HG03159 (cell line): Measurements from ENCODE around the gene OR10A5.
"Not testable (repeated sequence)": the region's sequence is repeated elsewhere in the genome, so short reads cannot be mapped to it uniquely, and the experiment has no call there.

Experiments
- ATAC-seq: cut with Tn5 transposase; IDR thresholded peaks from one replicate; pipeline ENCODE4 v1.9.1; 2021; ENCODE audit warnings: mild to moderate bottlenecking, moderate library complexity; ENCODE audit not compliant: unreplicated experiment

OR10A5 gene, protein sequence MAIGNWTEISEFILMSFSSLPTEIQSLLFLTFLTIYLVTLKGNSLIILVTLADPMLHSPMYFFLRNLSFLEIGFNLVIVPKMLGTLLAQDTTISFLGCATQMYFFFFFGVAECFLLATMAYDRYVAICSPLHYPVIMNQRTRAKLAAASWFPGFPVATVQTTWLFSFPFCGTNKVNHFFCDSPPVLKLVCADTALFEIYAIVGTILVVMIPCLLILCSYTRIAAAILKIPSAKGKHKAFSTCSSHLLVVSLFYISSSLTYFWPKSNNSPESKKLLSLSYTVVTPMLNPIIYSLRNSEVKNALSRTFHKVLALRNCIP

DNA sequence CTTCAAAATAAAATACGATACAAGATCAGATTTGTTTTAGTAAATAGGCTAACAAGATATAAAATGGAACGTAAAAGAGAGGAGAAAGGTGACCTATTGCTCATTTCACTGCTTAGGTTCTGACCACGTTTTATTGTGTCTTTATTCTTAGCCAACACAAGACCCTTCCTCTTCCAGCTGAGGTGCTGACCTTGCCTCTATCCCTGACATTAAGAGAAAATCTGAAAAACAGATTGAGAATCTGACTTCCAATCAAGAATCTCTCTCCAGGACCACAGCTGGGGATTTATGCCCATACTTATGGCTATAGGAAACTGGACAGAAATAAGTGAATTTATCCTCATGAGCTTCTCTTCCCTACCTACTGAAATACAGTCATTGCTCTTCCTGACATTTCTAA, at the start of gene OR10A5:
TSS of gene OR10A5 (plus strand) at position 301 of the 400 bp plus-strand sequence. CDS start at position 301, 0 bp downstream.
- no peak for ATAC-seq

DNA sequence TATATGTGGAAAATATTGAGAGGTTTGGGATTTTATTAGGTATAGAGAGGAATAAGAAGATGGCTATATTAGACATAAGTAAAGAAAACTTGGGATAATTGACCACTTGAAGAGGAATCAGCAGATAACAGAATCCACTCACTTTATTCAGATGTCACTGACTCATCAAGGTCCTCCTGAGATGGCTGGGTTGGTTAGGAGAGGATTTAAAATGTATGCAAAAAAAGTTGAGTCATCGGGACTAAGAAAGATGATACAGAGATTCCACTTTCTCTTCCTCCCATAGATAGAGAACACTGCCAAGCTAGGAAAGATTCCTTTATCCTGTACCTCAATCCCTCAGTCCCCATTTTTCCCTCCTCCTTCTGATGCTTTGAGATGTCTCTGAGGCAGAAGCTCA, 46.1 kb upstream of the OR10A5 start, which contains the start of gene OR6A2:
TSS of gene OR6A2 (minus strand) at position 288 of the 400 bp plus-strand sequence. CDS start 3,981 bp downstream, outside the sequence.
- ATAC-seq: no peak

DNA sequence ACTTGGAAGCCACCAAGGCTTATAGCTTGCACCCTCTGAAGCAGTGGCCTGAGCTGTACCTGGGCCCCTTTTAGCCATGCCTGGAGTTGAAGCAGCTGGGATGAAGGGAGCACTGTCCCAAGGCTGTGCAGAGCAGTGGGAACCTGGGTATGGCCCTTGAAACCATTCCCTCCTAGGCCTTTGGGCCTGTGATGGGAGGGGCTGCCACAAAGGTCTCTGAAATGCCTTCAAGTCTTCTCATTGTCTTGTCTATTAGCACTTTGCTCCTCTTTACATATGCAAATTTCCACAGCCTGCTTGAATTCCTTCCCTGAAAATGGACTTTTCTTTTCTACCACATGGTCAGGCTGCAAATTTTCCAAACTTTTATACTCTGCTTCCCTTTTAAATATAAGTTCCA, 44.4 kb upstream of the OR10A5 start:
- not testable (repeated sequence) for ATAC-seq

DNA sequence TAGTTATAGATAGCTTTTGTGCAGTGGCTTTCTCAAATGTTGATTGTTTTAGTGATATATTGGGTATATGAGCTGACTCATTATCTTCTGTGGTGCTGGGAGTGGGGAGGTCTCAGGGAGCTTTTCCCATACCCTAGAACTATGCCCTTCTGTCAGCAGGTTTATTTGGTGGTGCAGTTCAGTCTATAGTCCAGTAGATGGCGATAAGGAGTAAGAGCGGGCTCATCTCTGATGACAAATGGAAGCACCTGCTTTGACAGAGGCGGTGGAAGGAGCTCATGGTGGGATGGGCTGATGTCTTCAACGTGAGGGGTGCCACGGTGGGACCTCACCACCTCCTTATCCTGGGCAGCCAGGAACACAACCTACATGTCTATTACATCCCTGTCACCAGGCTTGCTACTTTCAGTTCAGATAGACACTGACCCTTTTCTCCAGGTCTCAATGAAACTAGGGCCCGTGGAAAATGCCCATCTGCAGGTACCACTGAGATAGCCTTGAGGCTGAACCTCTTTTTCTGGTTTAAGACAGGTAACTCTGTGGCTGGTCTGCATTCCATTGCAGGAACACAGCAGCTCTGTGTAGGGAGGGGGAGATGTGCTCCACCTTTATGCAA, 33.0 kb upstream of the OR10A5 start:
- peak; percentile 95 for ATAC-seq

DNA sequence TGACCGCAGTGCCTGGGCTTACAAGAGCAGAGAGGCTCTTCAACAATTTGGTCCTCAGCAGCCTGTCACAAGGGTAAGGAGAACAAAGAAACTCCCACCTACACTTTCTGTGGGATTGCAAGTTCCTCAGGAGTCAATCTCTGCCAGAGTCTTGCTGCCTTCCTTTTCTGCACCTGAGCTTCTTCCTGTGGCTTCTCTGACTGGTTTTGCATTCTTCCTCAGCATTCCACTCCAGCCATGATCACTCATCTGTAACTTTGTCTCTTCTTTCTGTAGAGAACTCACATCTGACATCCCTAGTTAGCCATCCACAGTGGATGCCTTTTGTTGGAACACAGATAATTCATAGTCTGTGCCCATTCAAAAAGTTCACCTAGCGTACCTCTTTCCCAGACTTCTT, 31.8 kb upstream of the OR10A5 start:
- ATAC-seq: no peak

DNA sequence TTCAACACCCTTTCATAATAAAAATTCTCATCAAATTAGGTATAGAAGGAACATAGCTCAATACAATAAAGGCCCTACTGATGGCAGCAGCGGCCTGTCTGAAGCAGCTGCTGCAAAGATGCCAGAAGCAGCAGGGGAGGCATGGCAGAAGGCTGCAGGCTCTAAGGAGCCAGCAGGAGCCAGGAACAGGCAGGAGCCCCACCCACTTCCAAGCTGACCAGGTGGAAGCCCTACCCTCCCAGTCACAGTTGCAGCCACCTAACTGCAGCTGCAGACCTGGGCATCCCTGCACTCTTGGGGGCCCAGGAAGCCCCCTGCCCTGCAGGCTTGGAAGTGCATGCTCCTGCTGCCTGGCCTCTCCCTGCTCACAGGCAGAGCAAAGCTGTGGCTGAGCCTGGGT, 27.8 kb upstream of the OR10A5 start:
- no peak for ATAC-seq

DNA sequence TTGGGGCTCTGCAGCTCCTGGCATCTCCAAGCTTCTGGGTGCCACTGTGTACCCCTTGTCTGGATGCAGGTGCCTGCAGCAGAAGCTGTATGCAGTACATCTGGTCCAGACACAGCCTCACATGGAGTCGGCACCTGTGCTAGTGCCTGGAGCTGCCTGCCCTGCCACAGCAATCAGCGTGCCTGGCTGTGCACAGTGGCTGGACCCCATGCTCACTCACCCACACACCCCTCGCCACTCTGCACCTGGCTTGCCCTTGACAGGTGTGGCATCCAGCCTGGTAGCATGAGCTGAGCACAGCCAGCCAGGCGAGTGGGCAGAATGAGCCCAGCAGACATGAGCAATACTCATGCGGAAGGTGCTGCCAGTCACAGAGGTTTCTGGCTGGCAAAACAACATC, 26.5 kb upstream of the OR10A5 start:
- ATAC-seq: no peak

DNA sequence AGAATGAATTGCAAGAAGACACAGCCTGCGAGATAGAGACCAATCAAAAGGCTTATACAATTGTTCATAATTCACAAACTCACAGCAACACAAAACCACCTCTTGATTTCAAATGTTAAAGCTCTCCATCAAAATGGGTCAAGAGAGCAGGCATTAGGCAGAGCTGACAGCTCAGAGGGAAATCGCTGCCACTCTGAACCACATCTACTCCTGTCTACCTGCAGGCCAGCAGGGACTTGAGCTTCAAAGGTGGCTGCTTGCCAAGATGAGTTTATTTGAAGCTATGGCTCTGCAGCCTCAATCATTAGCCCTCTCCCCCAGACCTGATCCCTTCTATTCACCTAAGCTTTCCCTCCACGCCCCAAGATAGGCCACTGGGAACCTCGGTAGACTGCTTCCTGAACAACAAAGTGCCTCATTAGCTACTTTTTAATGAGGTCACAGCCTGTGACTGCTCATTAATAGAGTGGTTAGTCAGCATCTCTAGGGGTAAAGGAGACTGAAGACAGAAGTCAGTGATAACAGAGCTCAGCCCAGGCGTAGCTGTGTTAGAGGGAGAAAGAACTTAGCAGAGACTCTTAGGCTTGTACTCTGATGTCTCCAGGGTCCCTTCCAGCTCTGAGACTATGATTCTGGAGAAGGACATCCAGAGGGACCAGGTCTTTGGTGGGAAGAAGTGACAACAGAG, 21.2 kb upstream of the OR10A5 start:
- ATAC-seq: no peak

DNA sequence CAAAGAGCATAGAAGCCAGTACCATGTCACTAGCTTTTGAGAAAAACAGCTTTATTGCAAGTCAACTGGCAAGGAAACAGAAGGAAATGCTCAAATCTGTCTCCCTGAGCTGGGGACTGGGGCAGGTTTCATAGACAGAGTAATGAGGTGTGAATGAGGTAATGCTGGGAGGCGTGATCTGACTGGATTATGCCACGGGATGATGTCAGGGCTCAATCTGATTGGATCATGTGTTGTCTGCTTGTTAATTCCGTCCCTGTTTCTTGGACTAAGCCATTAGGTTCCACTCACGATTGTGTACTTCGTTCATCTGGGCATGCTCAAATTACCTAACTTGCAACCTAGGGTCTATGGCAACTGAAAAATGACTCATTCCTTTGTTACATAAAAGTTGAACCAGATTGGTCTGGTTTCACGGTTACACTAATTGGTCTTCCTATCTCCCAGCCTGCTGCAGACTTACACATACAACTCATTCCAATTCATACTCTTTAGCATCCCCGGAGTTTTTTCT, 20.2 kb upstream of the OR10A5 start:
- ATAC-seq: no peak

DNA sequence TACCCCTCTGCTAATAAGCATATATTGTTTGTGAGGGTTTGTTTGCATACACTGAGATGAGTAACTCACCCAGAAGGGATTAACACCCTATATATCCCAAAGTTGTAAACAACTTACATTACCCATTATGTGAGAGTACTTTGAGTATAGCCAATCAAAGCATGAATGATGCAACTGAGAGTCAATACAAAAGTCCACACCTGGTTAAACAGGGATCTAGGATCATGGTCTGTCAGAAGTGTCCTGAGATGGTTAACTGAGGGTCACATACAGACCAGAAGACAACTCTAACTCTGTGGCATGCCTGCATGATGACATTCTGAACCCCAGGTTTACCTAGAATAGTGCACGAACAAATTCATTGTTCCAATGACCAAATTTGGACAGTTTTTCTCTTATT, 17.4 kb upstream of the OR10A5 start:
- no peak for ATAC-seq

DNA sequence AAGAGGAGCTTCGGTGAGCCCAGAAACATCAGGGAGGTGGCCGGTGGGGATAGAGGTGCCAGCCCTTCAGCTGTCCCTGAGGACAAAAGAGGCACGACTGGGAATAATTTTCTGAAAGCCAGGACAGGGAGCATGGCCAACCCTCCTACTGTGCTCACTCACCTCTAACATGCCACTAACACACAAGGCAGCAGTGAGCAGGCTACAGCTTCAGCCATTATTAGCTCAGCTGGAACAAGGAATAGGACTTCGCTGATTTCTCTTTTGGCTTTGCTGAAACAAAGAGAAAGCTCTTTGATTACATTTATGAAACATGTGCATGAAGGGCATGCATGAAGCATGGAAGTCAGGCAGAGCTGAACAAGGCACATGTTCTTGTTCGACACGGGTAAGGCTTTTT, 12.1 kb upstream of the OR10A5 start:
- no peak for ATAC-seq

DNA sequence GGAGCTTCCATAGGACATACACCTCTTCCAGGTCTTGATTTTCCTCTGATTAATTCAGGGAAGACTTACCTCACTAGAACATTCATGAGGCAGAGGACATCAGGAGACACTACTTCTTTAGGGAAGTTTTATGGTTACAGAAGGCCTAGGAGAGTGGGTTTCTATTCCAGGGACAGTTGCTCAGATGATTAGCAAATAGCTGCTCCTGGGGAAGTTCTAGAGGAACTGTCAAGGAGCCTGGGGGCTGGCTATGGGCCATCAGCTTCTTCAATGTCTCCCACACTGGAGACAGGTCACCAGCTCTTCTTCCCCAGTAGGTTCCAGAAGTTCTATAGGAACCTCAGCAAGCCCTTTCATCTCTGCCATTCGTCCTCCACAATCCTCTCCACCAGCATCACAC, 11.5 kb upstream of the OR10A5 start:
- ATAC-seq: no peak

DNA sequence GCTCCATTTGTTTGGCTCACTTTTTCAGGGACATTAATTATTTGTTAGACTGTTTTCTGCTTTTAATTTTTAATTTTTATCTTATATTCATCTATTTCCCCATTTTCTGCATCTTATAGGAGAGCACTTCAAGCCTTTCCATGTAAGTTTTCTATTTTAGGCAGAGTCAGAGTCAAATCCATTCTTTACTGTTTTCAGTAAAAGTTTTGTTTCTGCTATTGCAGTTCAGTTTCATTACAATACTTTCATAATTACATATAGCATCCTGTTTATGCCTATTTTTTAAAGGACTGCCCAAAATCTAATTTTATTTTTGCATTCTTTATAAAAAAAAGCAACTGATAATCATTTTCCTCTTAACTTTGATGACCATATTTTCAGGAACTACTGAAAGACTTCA, 3.8 kb upstream of the OR10A5 start:
- ATAC-seq: no peak

DNA sequence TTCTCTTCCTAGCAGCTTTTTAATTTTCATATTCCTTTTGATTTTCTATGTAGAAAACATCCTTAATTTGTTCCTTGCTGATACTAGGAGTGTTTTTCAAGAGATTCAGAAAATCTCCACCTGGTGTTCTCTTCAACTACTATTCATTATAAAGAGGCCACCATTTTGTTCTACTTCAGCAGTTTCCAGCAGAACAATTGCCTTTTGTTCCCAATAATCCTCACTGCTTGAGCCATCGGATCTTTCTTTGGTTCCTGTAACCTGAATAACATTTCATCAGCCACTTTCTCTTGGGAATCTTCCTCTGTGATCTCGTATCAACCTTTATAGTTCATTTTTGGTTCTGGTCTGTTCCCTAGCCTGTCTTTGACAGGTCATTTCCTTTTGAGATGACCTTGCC, 1.8 kb upstream of the OR10A5 start:
- no peak for ATAC-seq

DNA sequence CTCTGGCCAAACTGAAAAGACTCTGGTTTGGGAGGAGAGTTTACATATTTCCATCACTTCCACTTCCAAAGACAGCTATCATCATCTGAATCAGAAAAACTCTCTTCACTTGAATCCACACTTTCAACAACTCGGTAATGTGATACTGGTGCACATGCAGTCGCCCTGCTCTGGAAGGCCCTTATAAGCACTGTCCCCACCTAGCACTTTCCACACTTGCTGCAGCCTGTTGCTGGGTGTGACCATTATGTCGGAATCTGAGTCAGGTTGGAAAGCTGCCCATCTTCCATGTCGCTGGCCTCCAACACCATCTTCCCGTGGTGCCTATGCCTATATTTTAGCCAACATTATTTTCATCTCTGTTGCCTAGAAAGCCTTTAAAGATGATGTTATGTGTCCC, 1.1 kb upstream of the OR10A5 start:
- no peak for ATAC-seq

DNA sequence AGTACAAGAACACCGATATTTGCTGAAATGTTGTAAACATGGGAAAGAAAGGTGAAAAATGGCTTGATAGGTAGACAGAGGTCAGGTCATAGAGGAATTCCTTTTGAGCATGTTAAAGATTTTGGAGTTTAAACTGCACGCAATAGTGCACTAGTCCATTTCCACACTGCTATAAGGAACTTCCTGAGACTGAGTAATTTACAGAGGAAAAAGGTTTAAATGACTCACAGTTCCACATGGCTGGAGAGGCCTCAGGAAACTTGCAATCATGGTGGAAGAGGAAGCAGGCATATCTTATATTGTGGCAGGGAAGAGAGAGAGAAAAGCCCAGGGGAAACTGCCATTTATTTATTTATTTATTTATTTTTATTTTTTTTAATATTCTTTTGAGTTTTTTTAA, 5.0 kb downstream of the OR10A5 start:
- ATAC-seq: no peak

DNA sequence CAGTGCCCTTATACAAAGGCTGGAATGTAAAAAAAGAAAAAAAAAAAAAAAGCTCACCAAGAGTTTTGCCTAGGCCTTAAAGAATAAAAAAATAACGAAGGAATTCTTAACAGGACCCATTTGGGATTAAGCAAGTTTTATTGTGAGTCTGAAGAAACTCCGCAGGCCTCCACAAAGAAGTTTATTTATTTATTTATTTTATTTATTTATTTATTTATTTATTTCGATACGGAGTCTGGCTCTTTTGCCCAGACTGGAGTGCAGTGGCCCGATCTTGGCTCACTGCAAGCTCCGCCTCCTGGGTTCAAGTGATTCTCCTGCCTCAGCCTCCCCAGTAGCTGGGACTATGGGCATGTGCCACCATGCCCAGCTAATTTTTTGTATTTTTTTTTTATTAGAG, 9.3 kb downstream of the OR10A5 start:
- ATAC-seq: not testable (repeated sequence)

DNA sequence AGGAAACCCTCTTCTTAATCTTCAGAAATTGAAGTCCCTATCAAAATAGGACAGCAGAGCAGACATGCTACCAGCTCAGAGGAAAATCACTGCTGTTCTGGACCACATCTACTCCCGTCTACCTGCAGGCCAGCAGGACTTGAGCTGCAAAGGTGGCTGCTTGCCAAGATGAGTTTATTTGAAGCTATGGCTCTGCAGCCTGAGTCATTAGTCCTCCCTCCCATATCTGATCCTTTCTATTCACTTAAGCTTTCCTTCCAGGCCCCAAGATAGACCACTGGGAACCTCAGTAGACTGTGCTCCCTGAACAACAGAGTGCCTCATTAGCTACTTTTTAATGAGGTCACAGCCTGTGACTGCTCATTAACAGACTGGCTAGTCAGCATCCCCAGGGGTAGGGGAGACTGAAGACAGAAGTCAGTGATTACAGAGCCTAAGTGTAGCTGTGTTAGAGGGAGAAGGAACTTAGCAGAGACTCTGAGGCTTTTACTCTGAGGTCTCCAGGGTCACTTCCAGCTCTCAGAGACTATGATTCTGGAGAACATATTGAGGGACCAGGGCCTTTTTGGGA, 10.6 kb downstream of the OR10A5 start:
- ATAC-seq: no peak

DNA sequence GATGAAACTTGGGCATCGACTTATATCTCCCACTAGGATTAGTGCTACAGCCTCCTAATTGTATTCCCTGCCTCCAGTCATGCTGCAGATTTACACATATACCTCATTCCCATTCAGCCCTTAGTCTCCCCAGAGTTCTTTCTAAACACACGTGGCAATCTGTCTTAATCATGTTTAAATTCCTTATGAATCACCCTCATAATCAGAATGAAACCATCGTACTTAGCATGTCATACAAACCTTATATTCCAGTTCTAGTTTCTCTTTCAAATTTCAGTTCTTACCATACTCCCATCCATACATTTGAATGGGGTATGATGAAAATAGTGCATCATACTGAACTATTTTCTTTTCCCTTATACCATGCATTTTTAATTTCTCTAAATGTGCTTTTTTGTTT, 11.4 kb downstream of the OR10A5 start:
- ATAC-seq: peak; percentile 72

DNA sequence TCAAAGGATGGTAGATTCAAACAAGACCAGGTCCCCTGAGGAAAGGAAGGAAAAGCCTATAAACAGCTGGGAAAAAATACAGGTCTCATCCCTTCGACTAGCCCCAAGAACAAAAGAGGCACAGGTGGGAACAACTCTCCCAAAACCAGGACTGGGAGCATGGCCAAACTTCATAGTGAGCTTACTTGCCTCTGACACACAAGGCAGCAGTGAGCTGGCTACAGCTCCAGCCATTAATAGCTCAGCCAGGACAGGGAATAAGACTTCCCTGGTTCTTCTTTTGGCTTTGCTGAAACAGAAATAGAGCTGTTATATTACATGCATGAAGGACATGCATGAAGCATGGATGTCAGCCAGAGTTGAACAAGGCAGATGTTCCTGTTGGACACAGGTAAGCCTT, 17.5 kb downstream of the OR10A5 start, which contains the start of gene OR10A2:
TSS of gene OR10A2 (plus strand) at position 97 of the 400 bp plus-strand sequence. CDS start 6,698 bp downstream, outside the sequence.
- no peak for ATAC-seq

DNA sequence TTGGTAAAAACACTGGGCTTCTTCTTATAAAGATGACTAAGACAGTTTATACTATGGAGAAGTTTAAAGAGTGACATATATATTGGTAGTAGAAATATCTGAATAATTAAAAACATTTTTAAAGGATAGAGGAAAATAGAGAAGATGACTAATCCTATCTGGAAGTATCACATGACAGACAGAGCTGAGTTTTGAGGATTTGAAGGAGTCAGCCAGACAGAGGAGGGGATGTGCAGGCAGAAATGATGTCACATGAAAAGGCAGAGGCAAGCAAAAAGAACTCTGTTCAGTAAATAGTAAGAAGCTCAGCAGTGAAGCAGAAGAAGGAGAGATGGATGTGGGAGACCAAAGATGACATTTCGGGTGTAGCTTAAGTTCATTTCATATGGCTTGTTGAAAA, 19.0 kb downstream of the OR10A5 start:
- no peak for ATAC-seq
